Measurements from ENCODE around the gene AKT3. TPM values are rescaled to one million over a fixed set of nuclear protein-coding genes. Genes with fewer than 3 reads are reported as not detected.

The AKT3 gene
- total RNA-seq, 1 experiment from 2014 or later: 133 TPM

DNA sequence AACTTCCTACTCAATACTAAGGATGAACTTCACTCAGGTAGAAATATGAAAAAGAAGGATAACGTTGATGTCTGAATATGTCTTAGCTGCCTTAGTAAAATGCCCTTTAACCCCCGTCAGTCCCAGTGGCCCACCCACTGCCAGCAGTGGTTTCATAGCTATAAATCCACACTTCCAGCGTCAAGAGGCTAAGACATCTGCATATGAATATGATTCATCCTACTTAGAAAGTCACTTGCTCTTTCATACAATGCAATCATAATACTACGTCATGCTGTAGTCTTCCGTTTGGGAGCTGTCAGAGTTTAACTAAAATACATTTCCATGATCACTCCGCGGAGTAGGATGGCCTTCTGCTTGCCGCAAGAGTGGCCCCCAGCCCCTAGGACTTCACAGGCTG, 346.9 kb downstream of the AKT3 start:
- TF ChIP-seq, protein P1, sequence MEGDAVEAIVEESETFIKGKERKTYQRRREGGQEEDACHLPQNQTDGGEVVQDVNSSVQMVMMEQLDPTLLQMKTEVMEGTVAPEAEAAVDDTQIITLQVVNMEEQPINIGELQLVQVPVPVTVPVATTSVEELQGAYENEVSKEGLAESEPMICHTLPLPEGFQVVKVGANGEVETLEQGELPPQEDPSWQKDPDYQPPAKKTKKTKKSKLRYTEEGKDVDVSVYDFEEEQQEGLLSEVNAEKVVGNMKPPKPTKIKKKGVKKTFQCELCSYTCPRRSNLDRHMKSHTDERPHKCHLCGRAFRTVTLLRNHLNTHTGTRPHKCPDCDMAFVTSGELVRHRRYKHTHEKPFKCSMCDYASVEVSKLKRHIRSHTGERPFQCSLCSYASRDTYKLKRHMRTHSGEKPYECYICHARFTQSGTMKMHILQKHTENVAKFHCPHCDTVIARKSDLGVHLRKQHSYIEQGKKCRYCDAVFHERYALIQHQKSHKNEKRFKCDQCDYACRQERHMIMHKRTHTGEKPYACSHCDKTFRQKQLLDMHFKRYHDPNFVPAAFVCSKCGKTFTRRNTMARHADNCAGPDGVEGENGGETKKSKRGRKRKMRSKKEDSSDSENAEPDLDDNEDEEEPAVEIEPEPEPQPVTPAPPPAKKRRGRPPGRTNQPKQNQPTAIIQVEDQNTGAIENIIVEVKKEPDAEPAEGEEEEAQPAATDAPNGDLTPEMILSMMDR (conservative IDR thresholded peaks at IDR 0.05): no peak
- no peak for TF ChIP-seq EZH2 (IDR thresholded peaks at IDR 0.05; ENCODE audit: low read depth)
- no peaks in the 10 kb centered on the region for H3K79me2 ChIP-seq (ENCODE audit: low read depth)
- no peaks in the 10 kb centered on the region for H3K9me3 ChIP-seq (ENCODE audit: insufficient read depth, low read depth)
- H3K4me3 ChIP-seq: no peak overlapping the region
- ChIA-PET POLR2A (ENCODE audit: unreplicated experiment) (no interaction called here), CTCF (no interaction called here)
- no peaks in the 10 kb centered on the region for H3F3A ChIP-seq (ENCODE audit: insufficient read depth, low read depth)
- H4K20me1 ChIP-seq (ENCODE audit: insufficient read depth): no peaks in the 10 kb centered on the region
- H3K36me3 ChIP-seq (ENCODE audit: low read depth): 0 out of 2 replicates have a peak, but pooled peaks cover 4% of the 10 kb centered on the region
- intact Hi-C loops (cut with micrococcal nuclease; ENCODE audit: unreplicated experiment): no loop called here
- H3K27me3 ChIP-seq (ENCODE audit: insufficient read depth, low read depth): no peaks in the 10 kb centered on the region
- H3K27ac ChIP-seq: no peak overlapping the region
- no peaks in the 10 kb centered on the region for H3K4me1 ChIP-seq (replicated peaks; ENCODE audit: insufficient read depth)
- no peak overlapping the region for H3K4me2 ChIP-seq
- BruUV-seq (replicated peaks): no TSS peak
- no peaks in the 10 kb centered on the region for H3K9me2 ChIP-seq (ENCODE audit: insufficient read depth)
- DNase-seq: no peak
- no peak overlapping the region for H2AFZ ChIP-seq

DNA sequence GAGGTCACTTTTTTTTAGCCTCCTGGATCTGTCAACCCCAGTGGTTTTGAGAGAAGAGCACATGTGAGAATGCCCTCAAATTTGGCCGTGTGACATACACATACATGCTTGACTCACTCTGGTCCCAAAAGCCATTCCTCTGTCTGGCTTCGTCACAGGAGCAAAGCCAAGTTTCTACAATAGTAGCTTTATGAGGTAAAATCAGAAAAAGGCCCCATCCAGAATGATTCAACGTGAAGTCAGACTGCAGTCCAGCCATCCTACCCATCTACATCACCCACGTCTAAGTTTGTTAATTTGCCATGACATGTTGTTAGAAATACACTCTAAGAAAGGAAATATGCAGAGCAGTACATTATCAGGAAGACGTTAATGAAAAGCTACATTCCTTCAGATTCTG, 349.0 kb downstream of the AKT3 start:
- 0 out of 2 replicates have a peak, but pooled peaks cover 4% of the 10 kb centered on the region for H3K36me3 ChIP-seq (ENCODE audit: low read depth)
- no peak for TF ChIP-seq EZH2 (IDR thresholded peaks at IDR 0.05; ENCODE audit: low read depth)
- TF ChIP-seq, protein P1 (conservative IDR thresholded peaks at IDR 0.05): no peak
- no peaks in the 10 kb centered on the region for H3K4me1 ChIP-seq (replicated peaks; ENCODE audit: insufficient read depth)
- intact Hi-C loops (cut with micrococcal nuclease; ENCODE audit: unreplicated experiment): no loop called here
- no peak overlapping the region for H2AFZ ChIP-seq
- H3F3A ChIP-seq (ENCODE audit: insufficient read depth, low read depth): no peaks in the 10 kb centered on the region
- no peaks in the 10 kb centered on the region for H3K9me3 ChIP-seq (ENCODE audit: insufficient read depth, low read depth)
- no peak overlapping the region for H3K4me2 ChIP-seq
- no peaks in the 10 kb centered on the region for H4K20me1 ChIP-seq (ENCODE audit: insufficient read depth)
- ChIA-PET CTCF (no interaction called here), POLR2A (ENCODE audit: unreplicated experiment) (no interaction called here)
- no peak for DNase-seq
- H3K79me2 ChIP-seq (ENCODE audit: low read depth): no peaks in the 10 kb centered on the region
- H3K9me2 ChIP-seq (ENCODE audit: insufficient read depth): no peaks in the 10 kb centered on the region
- H3K27me3 ChIP-seq (ENCODE audit: insufficient read depth, low read depth): no peaks in the 10 kb centered on the region
- no TSS peak for BruUV-seq (replicated peaks)
- H3K27ac ChIP-seq: no peak overlapping the region
- H3K4me3 ChIP-seq: no peak overlapping the region

DNA sequence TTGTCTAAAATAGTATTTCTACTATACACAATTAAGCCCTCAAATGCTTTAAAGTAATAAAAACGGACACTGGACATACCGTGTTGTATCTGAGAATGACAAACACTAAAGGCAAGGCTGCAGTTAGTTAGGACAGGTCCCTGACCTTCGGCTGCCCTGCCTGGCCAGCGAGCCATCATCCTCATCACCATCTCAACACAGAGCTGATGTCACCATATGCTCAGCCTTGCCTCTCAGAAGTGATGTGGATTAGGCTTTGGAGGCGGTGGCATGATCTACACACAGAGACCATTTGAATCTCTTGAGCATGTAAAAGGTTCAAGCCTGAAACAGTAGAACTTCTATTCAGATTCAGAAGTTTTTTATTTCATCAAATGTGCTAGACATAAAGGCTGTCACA, 349.5 kb downstream of the AKT3 start:
- no peak overlapping the region for H2AFZ ChIP-seq
- H3K27me3 ChIP-seq (ENCODE audit: insufficient read depth, low read depth): no peaks in the 10 kb centered on the region
- ChIA-PET POLR2A (ENCODE audit: unreplicated experiment) (no interaction called here), CTCF (no interaction called here)
- H3K4me3 ChIP-seq: no peak overlapping the region
- no peak for TF ChIP-seq EZH2 (IDR thresholded peaks at IDR 0.05; ENCODE audit: low read depth)
- TF ChIP-seq, protein P1 (conservative IDR thresholded peaks at IDR 0.05): no peak
- intact Hi-C loops (cut with micrococcal nuclease; ENCODE audit: unreplicated experiment): no loop called here
- no peak overlapping the region for H3K4me2 ChIP-seq
- no peaks in the 10 kb centered on the region for H3K4me1 ChIP-seq (replicated peaks; ENCODE audit: insufficient read depth)
- BruUV-seq (replicated peaks): no TSS peak
- no peak for DNase-seq
- no peaks in the 10 kb centered on the region for H4K20me1 ChIP-seq (ENCODE audit: insufficient read depth)
- H3K9me3 ChIP-seq (ENCODE audit: insufficient read depth, low read depth): no peaks in the 10 kb centered on the region
- no peaks in the 10 kb centered on the region for H3K79me2 ChIP-seq (ENCODE audit: low read depth)
- 0 out of 2 replicates have a peak, but pooled peaks cover 4% of the 10 kb centered on the region for H3K36me3 ChIP-seq (ENCODE audit: low read depth)
- H3K27ac ChIP-seq: no peak overlapping the region
- H3F3A ChIP-seq (ENCODE audit: insufficient read depth, low read depth): no peaks in the 10 kb centered on the region
- no peaks in the 10 kb centered on the region for H3K9me2 ChIP-seq (ENCODE audit: insufficient read depth)

Measured in PC-9 (cell line).